K562 (cell line): ENCODE measurements around the gene BCAS1.

Experiments used
- CHD2 ChIP-seq: IDR thresholded peaks from 2 replicates; pipeline ENCODE4 v1.6.1; 2011; ENCODE audit warnings: low read depth, low read length
- FOXK1 ChIP-seq: sonication (generic); formaldehyde crosslinking; IDR thresholded peaks from 2 replicates; pipeline ENCODE4 v1.8.0; 2022; ENCODE audit warnings: missing genetic modification reagents, mild to moderate bottlenecking, borderline replicate concordance
- MXI1 ChIP-seq: IDR thresholded peaks from 2 replicates; pipeline ENCODE4 v1.6.1; 2011; ENCODE audit warnings: low read depth, mild to moderate bottlenecking, improper control_type of control experiment, low read length
- NRF1 ChIP-seq, 2 experiments: fragments of 450-650 bp; IDR thresholded peaks in 1 of 2; conservative IDR thresholded peaks in 1 of 2; 2 replicates each; pipeline ENCODE4 v1.6.1; 2014; ENCODE audit warnings: mild to moderate bottlenecking in 2 of 2
- TF ChIP-seq, protein P1 (sequence below): fragments of 450-650 bp; IDR thresholded peaks from 2 replicates; pipeline ENCODE4 v1.6.1; 2016; ENCODE audit warnings: mild to moderate bottlenecking, moderate library complexity

- no peak for TF ChIP-seq FOXK1 (CRISPR knock-in tag)
- no peak for TF ChIP-seq NRF1 (conservative IDR thresholded peaks at IDR 0.05 in 1 of 2, IDR thresholded peaks at IDR 0.05 in 1 of 2)
- no peak for TF ChIP-seq CHD2
- TF ChIP-seq MXI1, result no peak
- TF ChIP-seq, protein P1, sequence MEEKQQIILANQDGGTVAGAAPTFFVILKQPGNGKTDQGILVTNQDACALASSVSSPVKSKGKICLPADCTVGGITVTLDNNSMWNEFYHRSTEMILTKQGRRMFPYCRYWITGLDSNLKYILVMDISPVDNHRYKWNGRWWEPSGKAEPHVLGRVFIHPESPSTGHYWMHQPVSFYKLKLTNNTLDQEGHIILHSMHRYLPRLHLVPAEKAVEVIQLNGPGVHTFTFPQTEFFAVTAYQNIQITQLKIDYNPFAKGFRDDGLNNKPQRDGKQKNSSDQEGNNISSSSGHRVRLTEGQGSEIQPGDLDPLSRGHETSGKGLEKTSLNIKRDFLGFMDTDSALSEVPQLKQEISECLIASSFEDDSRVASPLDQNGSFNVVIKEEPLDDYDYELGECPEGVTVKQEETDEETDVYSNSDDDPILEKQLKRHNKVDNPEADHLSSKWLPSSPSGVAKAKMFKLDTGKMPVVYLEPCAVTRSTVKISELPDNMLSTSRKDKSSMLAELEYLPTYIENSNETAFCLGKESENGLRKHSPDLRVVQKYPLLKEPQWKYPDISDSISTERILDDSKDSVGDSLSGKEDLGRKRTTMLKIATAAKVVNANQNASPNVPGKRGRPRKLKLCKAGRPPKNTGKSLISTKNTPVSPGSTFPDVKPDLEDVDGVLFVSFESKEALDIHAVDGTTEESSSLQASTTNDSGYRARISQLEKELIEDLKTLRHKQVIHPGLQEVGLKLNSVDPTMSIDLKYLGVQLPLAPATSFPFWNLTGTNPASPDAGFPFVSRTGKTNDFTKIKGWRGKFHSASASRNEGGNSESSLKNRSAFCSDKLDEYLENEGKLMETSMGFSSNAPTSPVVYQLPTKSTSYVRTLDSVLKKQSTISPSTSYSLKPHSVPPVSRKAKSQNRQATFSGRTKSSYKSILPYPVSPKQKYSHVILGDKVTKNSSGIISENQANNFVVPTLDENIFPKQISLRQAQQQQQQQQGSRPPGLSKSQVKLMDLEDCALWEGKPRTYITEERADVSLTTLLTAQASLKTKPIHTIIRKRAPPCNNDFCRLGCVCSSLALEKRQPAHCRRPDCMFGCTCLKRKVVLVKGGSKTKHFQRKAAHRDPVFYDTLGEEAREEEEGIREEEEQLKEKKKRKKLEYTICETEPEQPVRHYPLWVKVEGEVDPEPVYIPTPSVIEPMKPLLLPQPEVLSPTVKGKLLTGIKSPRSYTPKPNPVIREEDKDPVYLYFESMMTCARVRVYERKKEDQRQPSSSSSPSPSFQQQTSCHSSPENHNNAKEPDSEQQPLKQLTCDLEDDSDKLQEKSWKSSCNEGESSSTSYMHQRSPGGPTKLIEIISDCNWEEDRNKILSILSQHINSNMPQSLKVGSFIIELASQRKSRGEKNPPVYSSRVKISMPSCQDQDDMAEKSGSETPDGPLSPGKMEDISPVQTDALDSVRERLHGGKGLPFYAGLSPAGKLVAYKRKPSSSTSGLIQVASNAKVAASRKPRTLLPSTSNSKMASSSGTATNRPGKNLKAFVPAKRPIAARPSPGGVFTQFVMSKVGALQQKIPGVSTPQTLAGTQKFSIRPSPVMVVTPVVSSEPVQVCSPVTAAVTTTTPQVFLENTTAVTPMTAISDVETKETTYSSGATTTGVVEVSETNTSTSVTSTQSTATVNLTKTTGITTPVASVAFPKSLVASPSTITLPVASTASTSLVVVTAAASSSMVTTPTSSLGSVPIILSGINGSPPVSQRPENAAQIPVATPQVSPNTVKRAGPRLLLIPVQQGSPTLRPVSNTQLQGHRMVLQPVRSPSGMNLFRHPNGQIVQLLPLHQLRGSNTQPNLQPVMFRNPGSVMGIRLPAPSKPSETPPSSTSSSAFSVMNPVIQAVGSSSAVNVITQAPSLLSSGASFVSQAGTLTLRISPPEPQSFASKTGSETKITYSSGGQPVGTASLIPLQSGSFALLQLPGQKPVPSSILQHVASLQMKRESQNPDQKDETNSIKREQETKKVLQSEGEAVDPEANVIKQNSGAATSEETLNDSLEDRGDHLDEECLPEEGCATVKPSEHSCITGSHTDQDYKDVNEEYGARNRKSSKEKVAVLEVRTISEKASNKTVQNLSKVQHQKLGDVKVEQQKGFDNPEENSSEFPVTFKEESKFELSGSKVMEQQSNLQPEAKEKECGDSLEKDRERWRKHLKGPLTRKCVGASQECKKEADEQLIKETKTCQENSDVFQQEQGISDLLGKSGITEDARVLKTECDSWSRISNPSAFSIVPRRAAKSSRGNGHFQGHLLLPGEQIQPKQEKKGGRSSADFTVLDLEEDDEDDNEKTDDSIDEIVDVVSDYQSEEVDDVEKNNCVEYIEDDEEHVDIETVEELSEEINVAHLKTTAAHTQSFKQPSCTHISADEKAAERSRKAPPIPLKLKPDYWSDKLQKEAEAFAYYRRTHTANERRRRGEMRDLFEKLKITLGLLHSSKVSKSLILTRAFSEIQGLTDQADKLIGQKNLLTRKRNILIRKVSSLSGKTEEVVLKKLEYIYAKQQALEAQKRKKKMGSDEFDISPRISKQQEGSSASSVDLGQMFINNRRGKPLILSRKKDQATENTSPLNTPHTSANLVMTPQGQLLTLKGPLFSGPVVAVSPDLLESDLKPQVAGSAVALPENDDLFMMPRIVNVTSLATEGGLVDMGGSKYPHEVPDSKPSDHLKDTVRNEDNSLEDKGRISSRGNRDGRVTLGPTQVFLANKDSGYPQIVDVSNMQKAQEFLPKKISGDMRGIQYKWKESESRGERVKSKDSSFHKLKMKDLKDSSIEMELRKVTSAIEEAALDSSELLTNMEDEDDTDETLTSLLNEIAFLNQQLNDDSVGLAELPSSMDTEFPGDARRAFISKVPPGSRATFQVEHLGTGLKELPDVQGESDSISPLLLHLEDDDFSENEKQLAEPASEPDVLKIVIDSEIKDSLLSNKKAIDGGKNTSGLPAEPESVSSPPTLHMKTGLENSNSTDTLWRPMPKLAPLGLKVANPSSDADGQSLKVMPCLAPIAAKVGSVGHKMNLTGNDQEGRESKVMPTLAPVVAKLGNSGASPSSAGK, result no peak
Observed at GRCh38 chr20:54067606-54068174, 2.7 kb downstream of the BCAS1 start.
